K562 (cell line): ENCODE results near the gene TERC. TPM values are rescaled to one million over a fixed set of nuclear protein-coding genes. Genes with fewer than 3 reads are reported as not detected.
A peak's percentile ranks its signal among the peaks of the same experiment; 100 is the strongest.

Experiments used
- BRD4 ChIP-seq: fragments of 200-600 bp; sonication (generic); IDR thresholded peaks from 2 replicates; pipeline ENCODE4 v1.6.1; 2017; ENCODE audit warnings: inconsistent platforms
- BRF1 ChIP-seq: IDR thresholded peaks from 3 replicates; pipeline ENCODE4 v1.6.1; 2011; ENCODE audit warnings: borderline replicate concordance, mild to moderate bottlenecking; ENCODE audit not compliant: insufficient read length; ENCODE audit errors: extremely low read depth
- MEF2D ChIP-seq: conservative IDR thresholded peaks from 2 replicates; pipeline ENCODE4 v1.6.1; 2016; ENCODE audit warnings: low read depth, missing genetic modification characterization, missing compliant biosample characterization
- ZNF384 ChIP-seq: IDR thresholded peaks from 2 replicates; pipeline ENCODE4 v1.6.1; 2012; ENCODE audit warnings: low read depth, low read length, improper control_type of control experiment
- polyA plus RNA-seq, 8 experiments: library from polyadenylated mRNA; depleted of rRNA in 4 of 8; stranded (reverse) in 5 of 8; unstranded in 3 of 8; fragments of >200 nt; fragmentation: Nextera tagmentation in 2 of 8; fragmentation: Illumina TruSeq in 1 of 8; extraction: Ambion mirVana in 2 of 8; extraction: Trizol in 1 of 8; gene quantifications; 2 replicates each; pipeline versions ENCODE4 v1.2.1 to v1.2.3, GENCODE V29; 2011 to 2014; ENCODE audit warnings: inconsistent platforms in 1 of 8, missing spikeins in 1 of 8
- total RNA-seq, 7 experiments: library from RNA; depleted of rRNA in 6 of 7; stranded (reverse); fragments of >200 nt in 6 of 7; fragmentation: Illumina TruSeq in 2 of 7; extraction: Trizol in 2 of 7; gene quantifications; 2 replicates each; pipeline versions ENCODE4 v1.2.1 to v1.2.3, GENCODE V29; 2011 to 2021; ENCODE audit warnings: low replicate concordance in 1 of 7
- TF ChIP-seq, protein P1 (sequence below): fragments of 450-650 bp; IDR thresholded peaks from 2 replicates; pipeline ENCODE4 v1.6.1; 2016; ENCODE audit warnings: mild to moderate bottlenecking, moderate library complexity
- TF ChIP-seq, protein P2 (sequence below), 2 experiments: fragments of 450-650 bp; formaldehyde crosslinking in 1 of 2; IDR thresholded peaks; 2 replicates each; pipeline versions ENCODE4 v1.4.0 to v1.6.1; 2014 to 2020; ENCODE audit warnings: mild to moderate bottlenecking in 2 of 2, borderline replicate concordance in 1 of 2, low read depth in 1 of 2

The TERC gene
- total and polyA plus RNA-seq, 9 of the 15 experiments (the other 6 are each of a cell fraction or from before 2014, with no cell fraction given), result 0.77 to 234 (median 27.9) TPM; not detected in 3

DNA sequence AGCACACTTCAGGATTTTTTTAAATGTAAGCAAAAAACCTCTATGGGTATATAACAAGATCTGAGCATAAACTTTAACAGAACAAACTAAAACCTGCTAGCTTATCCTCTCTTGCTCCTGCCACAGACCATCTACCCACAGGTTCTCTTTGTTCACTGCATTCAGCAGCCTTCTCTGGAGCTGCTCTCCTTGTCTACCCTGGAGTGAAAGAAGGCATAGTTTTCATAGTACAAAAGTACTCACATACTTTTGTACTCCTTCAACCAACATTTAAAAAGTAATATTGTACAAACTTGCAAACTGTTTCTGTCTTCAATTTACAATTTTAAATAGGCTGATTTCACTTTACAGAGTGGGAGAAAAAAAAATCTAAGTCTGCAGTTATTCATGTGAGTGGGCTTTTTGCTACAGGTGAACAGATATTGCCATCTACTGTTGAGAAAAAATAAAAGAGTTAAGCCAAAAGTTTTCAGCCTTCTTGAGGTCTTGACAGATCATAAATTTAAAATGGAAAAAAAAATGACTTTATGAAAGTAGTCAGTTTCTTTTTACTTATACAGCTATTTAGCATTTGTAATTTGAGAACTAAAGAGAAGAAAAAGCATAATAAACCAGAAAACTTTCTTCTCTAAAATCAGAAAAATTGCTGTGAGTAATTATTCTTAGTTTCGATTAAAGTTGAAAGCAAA is 20.4 kb downstream of the TERC start (continued):
- TF ChIP-seq, protein P1, sequence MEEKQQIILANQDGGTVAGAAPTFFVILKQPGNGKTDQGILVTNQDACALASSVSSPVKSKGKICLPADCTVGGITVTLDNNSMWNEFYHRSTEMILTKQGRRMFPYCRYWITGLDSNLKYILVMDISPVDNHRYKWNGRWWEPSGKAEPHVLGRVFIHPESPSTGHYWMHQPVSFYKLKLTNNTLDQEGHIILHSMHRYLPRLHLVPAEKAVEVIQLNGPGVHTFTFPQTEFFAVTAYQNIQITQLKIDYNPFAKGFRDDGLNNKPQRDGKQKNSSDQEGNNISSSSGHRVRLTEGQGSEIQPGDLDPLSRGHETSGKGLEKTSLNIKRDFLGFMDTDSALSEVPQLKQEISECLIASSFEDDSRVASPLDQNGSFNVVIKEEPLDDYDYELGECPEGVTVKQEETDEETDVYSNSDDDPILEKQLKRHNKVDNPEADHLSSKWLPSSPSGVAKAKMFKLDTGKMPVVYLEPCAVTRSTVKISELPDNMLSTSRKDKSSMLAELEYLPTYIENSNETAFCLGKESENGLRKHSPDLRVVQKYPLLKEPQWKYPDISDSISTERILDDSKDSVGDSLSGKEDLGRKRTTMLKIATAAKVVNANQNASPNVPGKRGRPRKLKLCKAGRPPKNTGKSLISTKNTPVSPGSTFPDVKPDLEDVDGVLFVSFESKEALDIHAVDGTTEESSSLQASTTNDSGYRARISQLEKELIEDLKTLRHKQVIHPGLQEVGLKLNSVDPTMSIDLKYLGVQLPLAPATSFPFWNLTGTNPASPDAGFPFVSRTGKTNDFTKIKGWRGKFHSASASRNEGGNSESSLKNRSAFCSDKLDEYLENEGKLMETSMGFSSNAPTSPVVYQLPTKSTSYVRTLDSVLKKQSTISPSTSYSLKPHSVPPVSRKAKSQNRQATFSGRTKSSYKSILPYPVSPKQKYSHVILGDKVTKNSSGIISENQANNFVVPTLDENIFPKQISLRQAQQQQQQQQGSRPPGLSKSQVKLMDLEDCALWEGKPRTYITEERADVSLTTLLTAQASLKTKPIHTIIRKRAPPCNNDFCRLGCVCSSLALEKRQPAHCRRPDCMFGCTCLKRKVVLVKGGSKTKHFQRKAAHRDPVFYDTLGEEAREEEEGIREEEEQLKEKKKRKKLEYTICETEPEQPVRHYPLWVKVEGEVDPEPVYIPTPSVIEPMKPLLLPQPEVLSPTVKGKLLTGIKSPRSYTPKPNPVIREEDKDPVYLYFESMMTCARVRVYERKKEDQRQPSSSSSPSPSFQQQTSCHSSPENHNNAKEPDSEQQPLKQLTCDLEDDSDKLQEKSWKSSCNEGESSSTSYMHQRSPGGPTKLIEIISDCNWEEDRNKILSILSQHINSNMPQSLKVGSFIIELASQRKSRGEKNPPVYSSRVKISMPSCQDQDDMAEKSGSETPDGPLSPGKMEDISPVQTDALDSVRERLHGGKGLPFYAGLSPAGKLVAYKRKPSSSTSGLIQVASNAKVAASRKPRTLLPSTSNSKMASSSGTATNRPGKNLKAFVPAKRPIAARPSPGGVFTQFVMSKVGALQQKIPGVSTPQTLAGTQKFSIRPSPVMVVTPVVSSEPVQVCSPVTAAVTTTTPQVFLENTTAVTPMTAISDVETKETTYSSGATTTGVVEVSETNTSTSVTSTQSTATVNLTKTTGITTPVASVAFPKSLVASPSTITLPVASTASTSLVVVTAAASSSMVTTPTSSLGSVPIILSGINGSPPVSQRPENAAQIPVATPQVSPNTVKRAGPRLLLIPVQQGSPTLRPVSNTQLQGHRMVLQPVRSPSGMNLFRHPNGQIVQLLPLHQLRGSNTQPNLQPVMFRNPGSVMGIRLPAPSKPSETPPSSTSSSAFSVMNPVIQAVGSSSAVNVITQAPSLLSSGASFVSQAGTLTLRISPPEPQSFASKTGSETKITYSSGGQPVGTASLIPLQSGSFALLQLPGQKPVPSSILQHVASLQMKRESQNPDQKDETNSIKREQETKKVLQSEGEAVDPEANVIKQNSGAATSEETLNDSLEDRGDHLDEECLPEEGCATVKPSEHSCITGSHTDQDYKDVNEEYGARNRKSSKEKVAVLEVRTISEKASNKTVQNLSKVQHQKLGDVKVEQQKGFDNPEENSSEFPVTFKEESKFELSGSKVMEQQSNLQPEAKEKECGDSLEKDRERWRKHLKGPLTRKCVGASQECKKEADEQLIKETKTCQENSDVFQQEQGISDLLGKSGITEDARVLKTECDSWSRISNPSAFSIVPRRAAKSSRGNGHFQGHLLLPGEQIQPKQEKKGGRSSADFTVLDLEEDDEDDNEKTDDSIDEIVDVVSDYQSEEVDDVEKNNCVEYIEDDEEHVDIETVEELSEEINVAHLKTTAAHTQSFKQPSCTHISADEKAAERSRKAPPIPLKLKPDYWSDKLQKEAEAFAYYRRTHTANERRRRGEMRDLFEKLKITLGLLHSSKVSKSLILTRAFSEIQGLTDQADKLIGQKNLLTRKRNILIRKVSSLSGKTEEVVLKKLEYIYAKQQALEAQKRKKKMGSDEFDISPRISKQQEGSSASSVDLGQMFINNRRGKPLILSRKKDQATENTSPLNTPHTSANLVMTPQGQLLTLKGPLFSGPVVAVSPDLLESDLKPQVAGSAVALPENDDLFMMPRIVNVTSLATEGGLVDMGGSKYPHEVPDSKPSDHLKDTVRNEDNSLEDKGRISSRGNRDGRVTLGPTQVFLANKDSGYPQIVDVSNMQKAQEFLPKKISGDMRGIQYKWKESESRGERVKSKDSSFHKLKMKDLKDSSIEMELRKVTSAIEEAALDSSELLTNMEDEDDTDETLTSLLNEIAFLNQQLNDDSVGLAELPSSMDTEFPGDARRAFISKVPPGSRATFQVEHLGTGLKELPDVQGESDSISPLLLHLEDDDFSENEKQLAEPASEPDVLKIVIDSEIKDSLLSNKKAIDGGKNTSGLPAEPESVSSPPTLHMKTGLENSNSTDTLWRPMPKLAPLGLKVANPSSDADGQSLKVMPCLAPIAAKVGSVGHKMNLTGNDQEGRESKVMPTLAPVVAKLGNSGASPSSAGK, result no peak
- peak; percentile 76 for TF ChIP-seq ZNF384
- TF ChIP-seq, protein P2, sequence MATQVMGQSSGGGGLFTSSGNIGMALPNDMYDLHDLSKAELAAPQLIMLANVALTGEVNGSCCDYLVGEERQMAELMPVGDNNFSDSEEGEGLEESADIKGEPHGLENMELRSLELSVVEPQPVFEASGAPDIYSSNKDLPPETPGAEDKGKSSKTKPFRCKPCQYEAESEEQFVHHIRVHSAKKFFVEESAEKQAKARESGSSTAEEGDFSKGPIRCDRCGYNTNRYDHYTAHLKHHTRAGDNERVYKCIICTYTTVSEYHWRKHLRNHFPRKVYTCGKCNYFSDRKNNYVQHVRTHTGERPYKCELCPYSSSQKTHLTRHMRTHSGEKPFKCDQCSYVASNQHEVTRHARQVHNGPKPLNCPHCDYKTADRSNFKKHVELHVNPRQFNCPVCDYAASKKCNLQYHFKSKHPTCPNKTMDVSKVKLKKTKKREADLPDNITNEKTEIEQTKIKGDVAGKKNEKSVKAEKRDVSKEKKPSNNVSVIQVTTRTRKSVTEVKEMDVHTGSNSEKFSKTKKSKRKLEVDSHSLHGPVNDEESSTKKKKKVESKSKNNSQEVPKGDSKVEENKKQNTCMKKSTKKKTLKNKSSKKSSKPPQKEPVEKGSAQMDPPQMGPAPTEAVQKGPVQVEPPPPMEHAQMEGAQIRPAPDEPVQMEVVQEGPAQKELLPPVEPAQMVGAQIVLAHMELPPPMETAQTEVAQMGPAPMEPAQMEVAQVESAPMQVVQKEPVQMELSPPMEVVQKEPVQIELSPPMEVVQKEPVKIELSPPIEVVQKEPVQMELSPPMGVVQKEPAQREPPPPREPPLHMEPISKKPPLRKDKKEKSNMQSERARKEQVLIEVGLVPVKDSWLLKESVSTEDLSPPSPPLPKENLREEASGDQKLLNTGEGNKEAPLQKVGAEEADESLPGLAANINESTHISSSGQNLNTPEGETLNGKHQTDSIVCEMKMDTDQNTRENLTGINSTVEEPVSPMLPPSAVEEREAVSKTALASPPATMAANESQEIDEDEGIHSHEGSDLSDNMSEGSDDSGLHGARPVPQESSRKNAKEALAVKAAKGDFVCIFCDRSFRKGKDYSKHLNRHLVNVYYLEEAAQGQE (IDR thresholded peaks at IDR 0.05; ENCODE audit: borderline replicate concordance), result peak; percentile 42; the same call in 1 of the 2 replicates
- TF ChIP-seq, protein P2 (CRISPR knock-in tag; IDR thresholded peaks at IDR 0.05; ENCODE audit: low read depth), result no peak
- no peak for TF ChIP-seq BRF1
- no peak for TF ChIP-seq BRD4
- TF ChIP-seq MEF2D (tag), result no peak
